ENCODE results near the gene HIBCH.

- TF ChIP-seq POLR2A (IDR thresholded peaks at IDR 0.05): no peak
- no peak for TF ChIP-seq POLR2AphosphoS5 (IDR thresholded peaks at IDR 0.05)
Observed at GRCh38 chr2:190165491-190165890, 154.1 kb downstream of the HIBCH start.
